Fibroblast of skin of scalp (primary cell): ENCODE results near the gene SEMA3D.

Experiments
- DNase-seq: peaks from one replicate; pipeline ENCODE4 v3.0.0-alpha.2; 2013

The SEMA3D gene

GRCh38 chr7:85078181-85078580, 108.7 kb downstream of the SEMA3D start:
- no peak for DNase-seq

DNA sequence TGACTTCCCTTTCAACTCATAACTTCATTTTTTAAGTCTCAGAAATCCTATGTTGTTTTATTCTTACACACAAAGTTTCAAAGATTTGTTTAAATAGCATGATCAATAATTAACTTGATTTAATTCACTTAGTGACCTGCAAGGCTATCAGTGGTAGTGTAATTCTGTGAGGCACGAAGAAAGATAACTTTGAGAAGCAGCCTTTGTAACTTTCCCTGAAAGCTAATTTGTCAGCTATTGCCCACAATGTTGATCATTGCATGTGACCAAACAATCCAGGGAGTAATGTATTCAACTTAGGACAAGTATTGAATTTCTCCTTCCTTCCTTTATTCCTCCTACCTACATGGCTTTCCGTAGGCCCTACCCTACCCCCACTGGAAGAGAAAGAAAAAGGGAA, 111.0 kb downstream of the SEMA3D start:
- DNase-seq, result no peak

GRCh38 chr7:85074992-85075391, 111.9 kb downstream of the SEMA3D start:
- DNase-seq, result no peak

DNA sequence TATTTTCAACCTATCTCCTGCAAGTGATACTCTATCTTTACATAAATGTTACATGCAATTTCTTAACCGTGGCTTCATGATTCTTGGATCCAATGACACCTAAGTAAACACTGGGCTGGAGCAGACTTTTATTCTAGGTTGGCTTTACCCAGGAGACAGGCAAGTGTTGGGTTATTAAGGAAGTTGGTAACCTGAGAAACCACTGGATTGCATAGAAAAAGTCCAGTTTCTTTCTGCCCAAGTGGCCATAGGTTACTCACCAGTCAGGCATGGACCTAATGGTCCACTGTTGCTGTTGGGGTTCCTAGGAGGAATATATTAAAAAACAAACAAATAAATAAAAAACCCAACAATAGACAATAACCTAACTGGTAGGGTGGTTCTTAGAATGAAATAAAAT, 112.8 kb downstream of the SEMA3D start:
- DNase-seq, result no peak

DNA sequence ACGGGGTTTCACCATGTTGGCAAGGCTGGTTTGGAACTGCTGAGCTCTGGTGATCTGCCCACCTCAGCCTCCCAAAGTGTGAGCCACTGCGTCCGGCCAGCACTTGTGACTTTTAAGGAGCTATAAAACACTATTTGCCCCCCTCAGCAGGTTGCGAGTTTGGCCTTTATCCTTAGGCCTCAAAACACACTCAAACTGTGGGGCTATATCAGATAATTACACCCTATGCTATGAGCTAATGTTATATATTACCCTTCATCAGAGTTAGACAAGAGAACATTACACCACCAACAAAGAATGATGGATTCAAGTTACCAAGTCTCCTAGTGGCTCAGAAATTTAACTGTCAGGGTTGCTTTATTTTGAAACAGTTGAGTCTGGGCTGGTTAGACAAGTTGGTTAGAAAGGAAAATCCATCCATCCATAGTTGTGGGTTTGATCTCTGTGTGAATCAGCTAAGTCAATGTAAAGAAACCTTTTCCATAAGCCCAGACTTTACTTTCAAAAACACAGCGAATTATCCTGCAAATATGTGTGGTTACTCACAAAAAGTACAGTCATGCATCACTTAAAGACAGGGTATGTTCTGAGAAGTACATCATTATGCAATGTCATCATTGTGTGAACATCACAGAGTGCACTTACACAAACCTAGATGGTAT, 115.8 kb downstream of the SEMA3D start:
- DNase-seq, result peak; percentile 95

GRCh38 chr7:85068799-85069198, 118.1 kb downstream of the SEMA3D start:
- DNase-seq, result peak; percentile 93

DNA sequence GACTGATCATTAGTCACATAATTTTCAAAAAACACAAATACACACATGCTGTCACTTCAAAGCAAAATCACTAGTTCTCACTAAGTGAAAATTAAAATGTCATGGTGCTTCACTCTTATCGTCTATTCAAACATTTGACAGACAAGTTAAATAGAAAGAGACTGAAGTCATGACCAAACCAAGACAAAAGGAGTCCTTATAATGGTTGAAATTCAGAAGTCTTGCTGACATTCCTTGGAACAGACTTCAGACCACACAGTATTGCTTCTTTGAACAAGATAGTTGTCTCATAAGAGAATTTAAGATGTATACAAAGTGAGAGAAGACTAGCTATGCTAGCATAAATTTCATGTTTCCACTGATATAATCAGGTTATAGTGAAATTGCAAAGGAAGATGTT, 119.5 kb downstream of the SEMA3D start:
- no peak for DNase-seq

- DNase-seq, result peak; percentile 34
Measured at GRCh38 chr7:85065888-85066485, 120.9 kb downstream of the SEMA3D start.

- peak; percentile 74 for DNase-seq
Measured at GRCh38 chr7:85065306-85065705, 121.5 kb downstream of the SEMA3D start.

- no peak for DNase-seq
Measured at GRCh38 chr7:85062651-85063050, 124.2 kb downstream of the SEMA3D start.

DNA sequence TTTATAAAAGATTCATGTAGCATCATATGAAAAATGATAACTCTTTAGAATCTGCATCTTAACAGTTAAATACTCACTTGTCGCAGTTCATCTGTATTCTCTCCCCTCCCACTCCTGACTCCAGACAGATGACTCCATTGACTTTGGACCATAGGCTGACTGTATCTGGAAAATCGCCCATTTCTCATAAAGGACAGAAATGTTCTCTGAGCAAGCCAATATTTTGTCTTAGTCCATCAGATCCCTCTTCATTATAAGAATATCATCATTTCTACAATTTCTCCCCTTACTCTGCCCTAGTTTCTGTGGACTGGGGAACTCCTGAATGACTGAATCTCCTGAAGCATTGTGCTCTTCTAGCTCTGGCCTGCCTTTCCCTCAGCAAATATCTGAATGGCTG, 125.4 kb downstream of the SEMA3D start:
- DNase-seq, result no peak

- DNase-seq, result no peak
Measured at GRCh38 chr7:85060696-85061095, 126.2 kb downstream of the SEMA3D start.

DNA sequence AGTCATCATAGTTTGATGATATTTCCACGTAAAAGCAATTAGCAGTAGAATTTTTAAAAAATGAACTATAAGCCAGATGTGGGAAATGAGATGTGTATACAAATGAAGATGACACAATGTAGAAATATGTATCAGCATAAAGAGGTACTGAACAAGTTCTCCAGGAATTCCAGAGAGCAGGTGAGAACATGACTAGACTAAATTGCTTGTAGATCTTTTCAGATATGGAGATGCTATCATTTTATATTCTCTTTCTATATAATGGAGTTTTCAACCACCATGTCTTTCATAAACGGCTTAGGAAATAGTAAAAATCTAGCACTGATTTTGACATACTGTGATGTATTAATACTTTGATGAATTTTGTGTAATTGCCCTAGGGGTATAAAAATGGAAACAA, 130.9 kb downstream of the SEMA3D start:
- no peak for DNase-seq

DNA sequence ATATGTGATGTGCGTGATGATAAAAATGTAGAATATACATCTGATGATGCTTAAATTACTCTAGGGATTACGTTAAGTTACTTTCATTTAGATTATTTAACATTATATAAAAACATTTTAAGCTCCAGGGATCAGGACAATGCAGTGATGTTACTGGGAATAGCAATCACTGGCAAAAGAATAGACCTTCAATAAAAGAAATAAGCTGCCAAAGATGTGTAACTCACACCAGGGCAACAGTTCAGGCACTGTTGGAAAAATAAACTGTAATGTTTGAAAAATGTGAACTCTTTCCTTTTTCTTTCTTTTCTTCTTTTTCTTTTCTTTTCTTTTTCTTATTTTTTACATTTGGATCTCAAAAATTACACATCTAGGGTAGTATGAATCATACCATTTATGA, 131.7 kb downstream of the SEMA3D start:
- DNase-seq, result no peak

DNA sequence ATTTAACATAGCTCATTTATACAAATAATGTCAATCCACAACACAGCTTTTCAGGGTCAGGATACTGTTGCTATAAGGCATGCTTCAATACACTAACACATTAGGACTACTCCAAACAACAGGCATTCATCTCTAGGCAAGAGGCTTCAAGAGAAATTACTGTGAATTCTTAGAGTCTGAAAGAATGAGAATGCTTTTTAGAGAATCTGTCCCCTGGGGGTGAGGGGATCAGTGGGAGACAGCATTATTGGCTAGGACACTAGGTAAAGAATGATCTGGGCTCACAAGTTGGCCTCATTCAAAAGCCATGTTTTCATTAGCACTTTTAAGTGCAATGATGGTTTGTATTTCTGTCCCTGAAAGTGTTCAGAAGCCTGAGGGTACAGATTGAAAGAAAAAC, 132.6 kb downstream of the SEMA3D start:
- DNase-seq, result peak; percentile 13

GRCh38 chr7:85052894-85053293, 134.0 kb downstream of the SEMA3D start:
- DNase-seq, result no peak

GRCh38 chr7:85052056-85052737, 134.7 kb downstream of the SEMA3D start:
- DNase-seq, result no peak

DNA sequence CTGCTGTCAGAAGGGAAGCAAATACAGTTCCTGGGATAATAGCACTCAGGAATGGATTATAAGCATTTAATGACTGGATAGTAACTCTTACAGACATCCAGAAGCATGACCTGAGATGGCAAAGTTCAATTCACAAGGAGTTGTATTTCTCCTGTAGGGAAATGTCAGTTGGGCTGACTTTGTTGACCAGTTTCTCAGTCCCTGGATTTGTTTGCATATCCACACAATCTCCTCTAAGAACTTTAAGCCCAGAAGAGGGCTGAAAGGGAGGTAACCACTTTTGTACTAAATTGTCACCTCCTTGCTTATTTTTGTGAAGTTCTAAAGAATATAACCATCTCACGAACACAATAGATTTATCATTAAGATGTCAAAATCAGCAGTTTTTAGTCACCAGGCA, 140.3 kb downstream of the SEMA3D start:
- no peak for DNase-seq

- DNase-seq, result peak; percentile 70
Measured at GRCh38 chr7:85041605-85042216, 145.1 kb downstream of the SEMA3D start.

GRCh38 chr7:85039196-85039923, 147.5 kb downstream of the SEMA3D start:
- no peak for DNase-seq

DNA sequence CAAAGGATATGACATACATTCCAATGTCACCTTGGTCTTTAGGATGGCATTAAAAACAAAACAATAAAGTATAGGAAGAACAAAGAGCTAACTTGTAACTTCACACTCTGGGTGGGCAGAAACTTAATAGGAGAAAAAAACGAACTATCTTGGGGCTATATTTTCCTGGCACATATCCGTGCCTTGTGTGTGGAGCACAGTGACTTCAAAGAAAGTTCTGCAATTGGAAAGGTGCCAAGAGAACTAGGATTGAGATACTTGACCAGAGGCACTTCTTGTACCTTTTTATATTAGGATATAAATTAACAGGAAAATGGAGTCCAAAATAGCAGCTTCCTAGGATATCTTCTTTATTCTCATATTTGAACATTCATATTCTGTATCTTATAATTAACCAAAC, 148.4 kb downstream of the SEMA3D start:
- DNase-seq, result no peak

GRCh38 chr7:85033263-85033662, 153.6 kb downstream of the SEMA3D start:
- DNase-seq, result peak; percentile 19

- DNase-seq, result no peak
Measured at GRCh38 chr7:85031475-85031874, 155.4 kb downstream of the SEMA3D start.
